H9 (cell line): Measurements from ENCODE around the gene TBC1D22A. TPM values are rescaled to one million over a fixed set of nuclear protein-coding genes. Genes with fewer than 3 reads are reported as not detected.

Source experiments
- DNase-seq: peaks from one replicate; pipeline ENCODE4 v3.0.0-alpha.2; 2017
- H2AFZ ChIP-seq: one replicate; pipeline ENCODE4 v1.6.1; 2013; ENCODE audit warnings: mild to moderate bottlenecking, low read length, control low read depth, moderate library complexity
- H2AK5ac ChIP-seq: 2 replicates; pipeline ENCODE4 v1.6.1; 2013; ENCODE audit warnings: low read length, control low read depth, mixed read lengths; ENCODE audit not compliant: insufficient read length
- H2BK120ac ChIP-seq: one replicate; pipeline ENCODE4 v1.6.1; 2013; ENCODE audit warnings: low read depth, mild to moderate bottlenecking, low read length, control low read depth, inconsistent platforms; ENCODE audit not compliant: poor library complexity, severe bottlenecking
- H2BK12ac ChIP-seq: 2 replicates; pipeline ENCODE4 v1.6.1; 2013; ENCODE audit warnings: low read length, control low read depth, mixed read lengths, low read depth; ENCODE audit not compliant: insufficient read length
- H2BK15ac ChIP-seq: 2 replicates; pipeline ENCODE4 v1.6.1; 2013; ENCODE audit warnings: low read depth, low read length, control low read depth
- H2BK20ac ChIP-seq: one replicate; pipeline ENCODE4 v1.6.1; 2013; ENCODE audit warnings: low read depth, mild to moderate bottlenecking, low read length, control low read depth, inconsistent platforms; ENCODE audit not compliant: poor library complexity, severe bottlenecking
- H2BK5ac ChIP-seq: 2 replicates; pipeline ENCODE4 v1.6.1; 2013; ENCODE audit warnings: low read length, control low read depth, mixed read lengths; ENCODE audit not compliant: insufficient read length
- H3K14ac ChIP-seq: 2 replicates; pipeline ENCODE4 v1.6.1; 2013; ENCODE audit warnings: low read length, control low read depth; ENCODE audit not compliant: insufficient read depth
- H3K18ac ChIP-seq: 2 replicates; pipeline ENCODE4 v1.6.1; 2013; ENCODE audit warnings: low read depth, mild to moderate bottlenecking, mixed read lengths, low read length, control low read depth; ENCODE audit not compliant: insufficient read length
- H3K23ac ChIP-seq: 2 replicates; pipeline ENCODE4 v1.6.1; 2013; ENCODE audit warnings: low read length, control low read depth, mixed read lengths, low read depth; ENCODE audit not compliant: insufficient read length
- H3K23me2 ChIP-seq: 2 replicates; pipeline ENCODE4 v1.6.1; 2013; ENCODE audit warnings: low read depth, mild to moderate bottlenecking, mixed read lengths, low read length, control low read depth; ENCODE audit not compliant: insufficient read length, poor library complexity, severe bottlenecking
- H3K27ac ChIP-seq: 2 replicates; pipeline ENCODE4 v1.5.1; 2013; ENCODE audit warnings: low read length, control low read depth, mixed read lengths, low read depth; ENCODE audit not compliant: insufficient read length
- H3K27me3 ChIP-seq: 2 replicates; pipeline ENCODE4 v1.6.1; 2013; ENCODE audit warnings: low read length, control low read depth, inconsistent platforms; ENCODE audit not compliant: insufficient read depth
- H3K4ac ChIP-seq: 2 replicates; pipeline ENCODE4 v1.6.1; 2013; ENCODE audit warnings: low read depth, mild to moderate bottlenecking, control low read depth, inconsistent platforms, low read length, moderate library complexity
- H3K4me1 ChIP-seq: 2 replicates; pipeline ENCODE4 v1.6.1; 2013; ENCODE audit warnings: low read length, control low read depth, inconsistent platforms; ENCODE audit not compliant: insufficient read depth
- H3K4me2 ChIP-seq: 2 replicates; pipeline ENCODE4 v1.6.1; 2013; ENCODE audit warnings: low read length, control low read depth, mixed read lengths; ENCODE audit not compliant: insufficient read length, insufficient read depth
- H3K56ac ChIP-seq: 2 replicates; pipeline ENCODE4 v1.6.1; 2013; ENCODE audit warnings: low read depth, mild to moderate bottlenecking, mixed read lengths, low read length, control low read depth; ENCODE audit not compliant: insufficient read length
- H3K79me1 ChIP-seq: 2 replicates; pipeline ENCODE4 v1.6.1; 2013; ENCODE audit warnings: low read depth, mild to moderate bottlenecking, moderate library complexity, low read length, control low read depth, inconsistent platforms; ENCODE audit not compliant: insufficient read depth, poor library complexity, severe bottlenecking
- H3K79me2 ChIP-seq: 2 replicates; pipeline ENCODE4 v1.6.1; 2013; ENCODE audit warnings: low read length, control low read depth, inconsistent platforms; ENCODE audit not compliant: insufficient read depth
- H3K9ac ChIP-seq: 2 replicates; pipeline ENCODE4 v1.6.1; 2013; ENCODE audit warnings: low read length, control low read depth, mixed read lengths; ENCODE audit not compliant: insufficient read length; ENCODE audit errors: extremely low read depth
- H3K9me3 ChIP-seq: one replicate; pipeline ENCODE4 v1.6.1; 2013; ENCODE audit warnings: low read depth, low read length, inconsistent platforms; ENCODE audit not compliant: control insufficient read depth
- H3T11ph ChIP-seq: one replicate; pipeline ENCODE4 v1.6.1; 2013; ENCODE audit warnings: mild to moderate bottlenecking, low read length, control low read depth, inconsistent platforms
- H4K20me1 ChIP-seq: one replicate; pipeline ENCODE4 v1.6.1; 2013; ENCODE audit not compliant: control insufficient read depth, insufficient read length, insufficient read depth
- H4K5ac ChIP-seq: 2 replicates; pipeline ENCODE4 v1.6.1; 2013; ENCODE audit warnings: low read depth, mild to moderate bottlenecking, mixed read lengths, low read length, control low read depth; ENCODE audit not compliant: insufficient read length
- H4K8ac ChIP-seq: replicated peaks from 2 replicates; pipeline ENCODE4 v1.6.1; 2013; ENCODE audit warnings: low read length, control low read depth, mixed read lengths, low read depth; ENCODE audit not compliant: insufficient read length
- H4K91ac ChIP-seq: 2 replicates; pipeline ENCODE4 v1.6.1; 2013; ENCODE audit warnings: low read depth, mild to moderate bottlenecking, moderate library complexity, mixed read lengths, low read length, control low read depth; ENCODE audit not compliant: insufficient read length
- H3K27ac Mint-ChIP-seq, 3 experiments: 2 replicates in 2 of 3; 3 replicates in 1 of 3; pipeline ENCODE4 v1.8.0; 2020 to 2021; ENCODE audit warnings: mixed read lengths in 3 of 3, mild to moderate bottlenecking in 1 of 3, moderate library complexity in 1 of 3
- H3K27me3 Mint-ChIP-seq: 2 replicates; pipeline ENCODE4 v1.8.0; 2021; ENCODE audit warnings: low read depth, mild to moderate bottlenecking, moderate library complexity, mixed read lengths
- H3K36me3 Mint-ChIP-seq, 3 experiments: 2 replicates in 2 of 3; 3 replicates in 1 of 3; pipeline ENCODE4 v1.8.0; 2020 to 2021; ENCODE audit warnings: low read depth in 3 of 3, mixed read lengths in 3 of 3; ENCODE audit not compliant: insufficient read depth in 1 of 3
- H3K4me1 Mint-ChIP-seq, 2 experiments: 2 replicates each; pipeline ENCODE4 v1.8.0; 2020; ENCODE audit warnings: mixed read lengths in 2 of 2
- H3K4me3 Mint-ChIP-seq, 2 experiments: 2 replicates in 1 of 2; 3 replicates in 1 of 2; pipeline ENCODE4 v1.8.0; 2020 to 2021; ENCODE audit warnings: mild to moderate bottlenecking in 2 of 2, mixed read lengths in 2 of 2, moderate library complexity in 1 of 2
- H3K9me3 Mint-ChIP-seq, 2 experiments: 2 replicates in 1 of 2; 3 replicates in 1 of 2; pipeline ENCODE4 v1.8.0; 2020; ENCODE audit warnings: mild to moderate bottlenecking in 2 of 2, mixed read lengths in 2 of 2, moderate library complexity in 1 of 2
- CTCF ChIP-seq: fragments of 200-600 bp; sonication (generic); conservative IDR thresholded peaks from 3 replicates; pipeline ENCODE4 v1.8.0; 2021; ENCODE audit warnings: antibody characterized with exemption, mild to moderate bottlenecking
- WGBS: extraction: QIAGEN DNeasy Blood & Tissue Kit; methylation state at CpG from one replicate; pipeline ENCODE4 v1.1.7; 2013; ENCODE audit warnings: missing lambda C conversion rate, low lambda C conversion rate, mixed read lengths; ENCODE audit not compliant: insufficient read length; ENCODE audit errors: extremely low coverage; 5-methylcytosine and 5-hydroxymethylcytosine counted together
- total RNA-seq: library from RNA; stranded (reverse); gene quantifications from 2 replicates; pipeline ENCODE4 v1.2.1, GENCODE V29; 2021

TBC1D22A gene
- total RNA-seq, 1 experiment from 2014 or later = 20.8 TPM

DNA sequence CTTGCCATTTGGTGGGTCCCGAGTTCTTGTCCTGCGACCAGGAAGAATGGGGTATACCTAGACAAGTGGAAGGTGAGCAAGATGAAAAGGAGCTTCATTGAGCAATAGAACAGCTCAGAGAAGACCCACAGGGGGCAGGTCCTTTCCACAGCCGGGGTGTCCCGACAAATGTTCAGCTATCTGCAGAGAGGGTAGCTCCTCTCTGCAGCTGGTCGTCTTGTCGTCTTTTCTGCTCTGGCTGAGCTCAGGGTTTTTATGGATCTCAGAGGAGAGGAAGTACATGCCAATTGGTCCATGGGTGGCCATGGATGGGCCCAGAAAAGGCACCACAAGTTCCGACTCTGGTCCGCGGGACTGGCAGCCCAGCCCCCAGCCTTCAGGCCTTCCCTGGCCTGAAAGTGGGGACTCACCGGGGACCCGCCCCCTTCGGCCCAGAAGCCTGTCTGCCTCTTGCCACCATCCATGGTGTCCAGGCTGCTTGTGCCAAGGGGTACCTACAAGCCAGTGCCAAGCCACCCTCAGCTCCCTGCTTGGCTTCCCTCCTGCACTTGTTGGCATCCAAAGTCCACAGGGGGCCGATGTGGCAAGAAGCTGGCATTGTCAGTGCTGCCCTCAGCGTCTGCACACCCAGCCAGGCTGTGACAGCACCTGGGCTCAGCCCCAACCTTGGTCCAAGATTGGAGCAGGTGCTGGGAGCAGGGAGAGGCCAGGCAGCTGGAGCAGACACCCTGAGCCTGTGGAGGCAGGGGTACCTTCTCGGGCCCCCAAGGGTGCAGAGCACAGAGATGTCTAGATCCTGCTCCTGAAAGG is 438.9 kb downstream of the TBC1D22A start:
- Histone ChIP-seq H3K18ac (no peak overlapping the region), H4K5ac (no peak overlapping the region), H3K9me3 (peaks cover 52% of the 10 kb centered on the region), H3K79me2 (no peaks in the 10 kb centered on the region), H3K23me2 (no peaks in the 10 kb centered on the region), H3K4me2 (no peak overlapping the region), H4K91ac (no peak overlapping the region), H3K79me1 (no peaks in the 10 kb centered on the region), H4K8ac (no peak overlapping the region), H2BK12ac (no peak overlapping the region), H3K4ac (no peak overlapping the region), H3K27ac (no peak overlapping the region), H2BK20ac (no peak overlapping the region), H3K23ac (no peak overlapping the region), H2BK120ac (no peak overlapping the region), H3K9ac (no peak overlapping the region), H3K27me3 (no peaks in the 10 kb centered on the region), H4K20me1 (no peaks in the 10 kb centered on the region), H3K14ac (no peak overlapping the region; the same call in 1 of the 2 replicates), H2BK15ac (no peak overlapping the region), H2AK5ac (no peak overlapping the region), H3T11ph (no peak overlapping the region), H3K4me1 (no peaks in the 10 kb centered on the region), H3K56ac (no peak overlapping the region), H2BK5ac (no peak overlapping the region), H2AFZ (no peak overlapping the region)
- Mint-ChIP-seq H3K36me3 (peaks cover 0 to 39% (median 22%) of the 10 kb centered on the region in 3 experiments; a peak in 5 of 7 replicates), H3K9me3 (peaks cover 9 to 89% of the 10 kb centered on the region in 2 experiments), H3K27ac (no peak overlapping the region), H3K4me3 (no peak overlapping the region), H3K4me1 (no peaks in the 10 kb centered on the region), H3K27me3 (peaks cover 3% of the 10 kb centered on the region)
- WGBS = no CpG with 5 or more reads among the region's 15 CpGs
- no peak for TF ChIP-seq CTCF
- no peak for DNase-seq
